Activated CD8-positive, alpha-beta memory T cell treated with anti-CD3 and anti-CD28 coated beads, Interleukin-2, amount 50 U/mL, for 24 hours (primary cell): ENCODE data around the gene LSM3.

Experiments
- DNase-seq: peaks from one replicate; pipeline ENCODE4 v3.0.0-alpha.2; 2020; ENCODE audit errors: extremely low read depth

Gene LSM3

DNA sequence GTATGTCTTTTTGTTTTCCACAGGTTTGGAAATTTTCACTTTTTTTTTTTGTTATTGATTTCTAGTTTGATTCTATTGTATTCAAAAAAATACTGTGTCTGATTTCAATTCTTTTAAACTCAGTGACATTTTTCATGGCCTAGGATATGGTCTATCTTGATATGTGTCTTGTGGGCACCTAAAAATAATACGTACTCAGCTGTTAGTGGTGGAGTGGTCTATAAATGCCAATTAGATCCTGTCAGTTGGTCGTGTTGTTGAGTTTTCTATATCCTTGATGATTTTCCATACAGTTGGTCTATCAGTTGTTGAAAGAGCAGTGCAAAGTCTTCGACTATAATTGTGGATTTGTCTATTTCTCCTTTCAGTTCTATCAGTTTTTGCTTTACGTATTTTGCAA, 61.7 kb downstream of the LSM3 start:
- DNase-seq: no peak

GRCh38 chr3:14241716-14242115, 63.1 kb downstream of the LSM3 start:
- no peak for DNase-seq

DNA sequence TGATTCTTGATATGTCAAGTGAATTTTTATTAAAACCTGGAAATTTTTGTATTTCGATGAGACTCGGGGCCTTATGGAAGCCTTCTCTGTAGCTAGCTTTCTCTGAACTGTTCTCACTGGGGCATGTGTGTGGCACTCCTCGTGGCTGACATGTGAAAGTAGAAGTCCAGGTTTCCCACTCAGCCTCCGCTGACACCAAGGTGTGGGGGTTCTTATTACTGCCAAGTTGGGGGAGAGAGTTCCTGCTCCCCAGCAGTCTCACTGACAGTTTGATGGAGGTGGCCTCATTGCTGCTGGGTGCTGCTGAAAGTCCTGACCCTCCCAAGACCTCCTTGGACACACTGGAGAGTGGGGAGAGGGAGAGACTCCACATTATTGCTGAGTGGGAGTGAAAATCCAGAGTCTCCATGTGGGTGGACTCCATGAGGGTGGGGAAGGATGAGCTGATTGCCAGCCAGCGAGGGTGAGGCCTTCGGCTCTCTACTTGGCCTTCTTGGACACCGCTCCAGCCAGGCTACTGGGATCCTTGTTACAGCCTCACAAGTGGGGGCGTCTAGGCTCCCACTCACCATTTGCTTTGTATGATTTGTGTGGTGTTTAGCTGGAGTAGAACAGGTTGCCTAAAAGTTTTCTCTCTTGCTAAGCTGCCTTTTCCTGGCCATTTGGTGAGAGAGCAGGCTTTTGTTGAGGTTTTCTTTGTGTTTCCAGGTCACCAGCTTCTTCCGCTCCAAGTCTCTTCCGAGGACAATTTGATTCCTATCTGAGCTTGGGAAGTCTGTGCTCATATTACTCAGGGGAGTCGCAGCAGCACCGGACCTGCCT, 64.1 kb downstream of the LSM3 start:
- DNase-seq: no peak

GRCh38 chr3:14243782-14244181, 65.2 kb downstream of the LSM3 start:
- no peak for DNase-seq

DNA sequence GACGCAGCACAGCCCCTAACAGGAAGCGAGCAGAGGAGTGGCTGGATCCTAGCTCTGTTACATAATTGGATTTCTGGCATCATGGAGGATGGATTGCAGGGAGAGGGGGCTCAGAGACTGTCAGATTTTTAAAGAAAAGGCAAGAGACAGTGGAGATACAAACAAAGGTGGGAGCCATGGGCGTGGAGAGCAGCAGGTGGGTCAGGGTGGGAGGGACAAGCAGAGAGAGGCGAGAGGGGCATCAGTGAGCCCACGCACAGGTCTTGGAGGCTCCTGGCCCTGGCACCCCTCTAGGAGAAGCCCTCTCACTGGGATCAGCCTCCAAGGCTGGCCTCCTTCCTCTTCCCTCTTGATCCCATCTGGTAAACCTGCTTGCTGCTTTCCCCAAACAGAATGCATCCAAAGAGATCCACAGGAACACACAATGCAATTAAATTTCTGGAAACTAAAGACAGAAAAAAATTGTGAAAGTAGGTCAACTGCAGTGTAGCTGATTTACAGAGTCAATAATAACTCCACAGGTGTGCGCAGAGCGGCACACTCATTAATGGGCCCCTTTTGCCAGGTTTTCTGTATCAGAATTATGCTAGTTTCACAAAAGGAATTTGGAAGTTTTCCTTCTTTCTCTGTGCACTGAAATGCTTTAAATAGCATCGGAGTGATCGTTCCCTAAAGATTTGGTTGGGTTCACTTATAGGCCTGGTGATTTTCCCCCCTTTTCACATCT, 66.1 kb downstream of the LSM3 start:
- DNase-seq: no peak

DNA sequence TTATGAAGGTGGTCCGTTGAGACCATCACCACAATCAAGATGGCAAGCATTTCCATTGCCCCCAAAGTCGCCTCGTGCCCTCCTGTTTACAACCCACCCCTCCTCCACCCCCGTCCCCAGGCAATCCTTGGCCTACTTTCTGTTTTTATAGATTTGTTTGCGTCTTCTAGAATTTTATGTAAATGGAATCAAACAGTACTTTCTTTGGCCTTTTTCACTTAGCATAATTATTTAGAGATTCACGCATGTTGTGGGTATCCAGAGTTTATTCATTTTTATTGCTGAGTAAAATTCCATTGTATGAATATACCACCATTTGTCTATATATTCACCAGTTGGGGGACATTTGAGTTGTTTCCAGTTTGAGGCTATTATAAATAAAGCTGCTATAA, 66.6 kb downstream of the LSM3 start:
- DNase-seq: no peak

- no peak for DNase-seq
Measured at GRCh38 chr3:14245822-14246221, 67.2 kb downstream of the LSM3 start.

DNA sequence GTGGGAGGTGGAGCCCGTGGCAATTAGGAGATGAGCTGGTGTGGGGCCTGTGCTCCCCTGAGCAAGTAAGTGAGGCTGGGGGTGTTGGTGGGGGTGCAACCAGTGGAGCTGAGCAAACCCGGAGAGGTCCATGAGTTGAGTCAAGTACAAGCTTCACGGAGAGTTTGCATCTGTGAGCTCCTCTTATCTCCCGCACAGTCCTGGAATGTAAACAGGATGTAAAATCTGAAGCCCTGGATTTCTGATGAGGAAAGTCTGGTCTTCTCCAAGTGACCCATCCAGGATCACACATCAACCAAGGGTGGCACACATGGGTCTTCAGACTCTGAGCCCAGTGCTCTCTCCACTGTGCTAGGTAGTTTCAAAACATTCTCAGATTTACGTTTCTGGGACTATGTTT, 67.8 kb downstream of the LSM3 start:
- DNase-seq: no peak

DNA sequence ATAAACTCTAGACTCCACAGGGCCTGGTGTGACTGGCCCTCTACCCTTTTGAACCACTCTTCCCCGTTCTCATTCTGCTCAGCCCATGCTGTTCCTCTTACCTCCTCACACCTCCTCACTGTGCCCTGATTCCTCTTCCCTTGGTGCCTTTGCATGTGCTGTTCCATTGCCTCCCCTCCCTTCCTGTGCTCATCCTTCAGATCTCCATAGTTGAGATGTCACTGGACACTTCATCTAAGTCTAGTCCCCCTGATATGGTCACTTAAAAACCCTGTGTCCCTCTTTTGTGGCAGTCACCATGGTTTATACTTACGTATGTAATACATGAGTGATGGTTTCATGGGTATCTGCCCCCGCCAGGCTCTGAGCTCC, 69.8 kb downstream of the LSM3 start:
- DNase-seq: no peak

DNA sequence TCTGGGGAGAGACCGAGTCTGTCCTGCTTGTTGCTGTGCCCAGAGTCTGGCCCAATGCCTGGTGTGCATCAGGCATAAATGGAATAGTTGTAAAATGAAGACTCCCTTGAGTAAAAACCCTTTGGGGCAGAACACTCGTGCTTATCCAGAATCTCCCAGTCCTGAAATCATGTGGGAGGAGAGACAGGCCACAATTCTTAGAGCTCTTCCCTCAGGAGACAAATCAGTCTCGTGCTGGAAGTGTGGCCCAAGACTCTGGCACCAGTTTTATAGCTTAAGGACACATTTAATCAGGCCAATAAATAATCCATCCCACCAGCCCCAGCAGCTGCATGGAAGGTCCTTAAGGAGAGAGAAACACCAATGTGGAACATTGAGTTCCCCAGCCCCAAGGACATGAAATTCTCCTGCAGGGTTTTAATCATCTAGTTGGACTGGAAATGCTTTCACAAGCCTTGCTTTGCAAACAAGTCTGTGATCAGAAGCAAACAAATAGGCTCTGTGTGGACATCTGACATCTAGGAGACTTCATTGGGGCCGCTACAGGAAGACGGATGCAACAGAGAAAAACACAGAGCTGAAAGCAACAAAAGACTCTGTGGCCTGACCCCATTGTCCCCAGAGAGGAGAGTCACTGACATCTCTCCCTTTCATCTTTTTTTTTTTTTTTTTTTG, 70.4 kb downstream of the LSM3 start:
- no peak for DNase-seq
